IPS-NIHi7 (cell line): Measurements from ENCODE around the gene KSR2.
"Not testable (repeated sequence)": the region's sequence is repeated elsewhere in the genome, so short reads cannot be mapped to it uniquely, and the experiment has no call there.

Experiments
- DNase-seq: peaks from one replicate; pipeline ENCODE4 v3.0.0; 2012; ENCODE audit warnings: mixed read lengths; ENCODE audit errors: extremely low spot score

KSR2 gene

GRCh38 chr12:117640511-117640910 lies 328.3 kb downstream of the KSR2 start:
- no peak for DNase-seq

- no peak for DNase-seq
These were observed 339.3 kb downstream of the KSR2 start for GRCh38 chr12:117629454-117629853.

GRCh38 chr12:117628711-117629110 lies 340.1 kb downstream of the KSR2 start:
- not testable (repeated sequence) for DNase-seq

GRCh38 chr12:117622741-117623140 lies 346.0 kb downstream of the KSR2 start:
- DNase-seq, result no peak

- DNase-seq, result no peak
These were observed 346.7 kb downstream of the KSR2 start for GRCh38 chr12:117622087-117622486.

- DNase-seq, result no peak
These were observed 361.0 kb downstream of the KSR2 start for GRCh38 chr12:117607778-117608177.

- DNase-seq, result no peak
These were observed 361.8 kb downstream of the KSR2 start for GRCh38 chr12:117606945-117607344.

GRCh38 chr12:117606024-117606423 lies 362.8 kb downstream of the KSR2 start:
- no peak for DNase-seq

GRCh38 chr12:117603316-117604113 lies 365.3 kb downstream of the KSR2 start:
- no peak for DNase-seq

GRCh38 chr12:117599849-117600248 lies 368.9 kb downstream of the KSR2 start:
- no peak for DNase-seq

GRCh38 chr12:117596968-117597367 lies 371.8 kb downstream of the KSR2 start:
- no peak for DNase-seq

- no peak for DNase-seq
These were observed 373.0 kb downstream of the KSR2 start for GRCh38 chr12:117595751-117596150.

GRCh38 chr12:117594481-117594880 lies 374.3 kb downstream of the KSR2 start:
- DNase-seq, result no peak

- DNase-seq, result no peak
These were observed 374.9 kb downstream of the KSR2 start for GRCh38 chr12:117593815-117594400.

- no peak for DNase-seq
These were observed 376.0 kb downstream of the KSR2 start for GRCh38 chr12:117592588-117593305.

GRCh38 chr12:117590999-117591398 lies 377.8 kb downstream of the KSR2 start:
- DNase-seq, result peak; percentile 27

GRCh38 chr12:117590386-117590785 lies 378.4 kb downstream of the KSR2 start:
- DNase-seq, result no peak

- DNase-seq, result no peak
These were observed 379.8 kb downstream of the KSR2 start for GRCh38 chr12:117589021-117589420.

- DNase-seq, result peak; percentile 83
These were observed 381.0 kb downstream of the KSR2 start for GRCh38 chr12:117587631-117588287.

GRCh38 chr12:117583677-117584225 lies 385.0 kb downstream of the KSR2 start:
- DNase-seq, result no peak

GRCh38 chr12:117583092-117583491 lies 385.7 kb downstream of the KSR2 start:
- no peak for DNase-seq
